ENCODE measurements around the gene HK1.

Gene HK1

DNA sequence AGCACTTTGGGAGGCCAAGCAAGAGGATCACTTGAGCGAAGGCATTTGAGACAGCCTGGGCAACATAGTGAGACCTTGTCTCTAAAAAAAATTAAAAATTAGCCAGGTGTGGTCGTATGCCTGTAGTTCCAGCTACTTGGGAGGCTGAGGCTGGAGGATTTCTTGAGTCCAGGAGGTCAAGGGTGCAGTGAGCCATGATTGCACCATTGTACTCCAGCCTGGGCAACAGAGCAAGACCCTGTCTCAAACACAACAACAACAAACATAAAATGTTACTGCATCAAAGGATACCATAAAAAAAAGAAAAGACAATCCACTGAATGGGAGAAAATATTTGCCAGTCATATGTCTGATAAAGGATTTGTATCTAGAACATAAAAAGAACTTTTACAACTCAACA lies 77.9 kb downstream of the HK1 start:
- DNase-seq (ENCODE audit: low read depth): no peak
- TF ChIP-seq CTCF (conservative IDR thresholded peaks at IDR 0.05; ENCODE audit: low read depth, low read length): no peak
- H3K4me3 ChIP-seq (ENCODE audit: low read length): no peak overlapping the region

DNA sequence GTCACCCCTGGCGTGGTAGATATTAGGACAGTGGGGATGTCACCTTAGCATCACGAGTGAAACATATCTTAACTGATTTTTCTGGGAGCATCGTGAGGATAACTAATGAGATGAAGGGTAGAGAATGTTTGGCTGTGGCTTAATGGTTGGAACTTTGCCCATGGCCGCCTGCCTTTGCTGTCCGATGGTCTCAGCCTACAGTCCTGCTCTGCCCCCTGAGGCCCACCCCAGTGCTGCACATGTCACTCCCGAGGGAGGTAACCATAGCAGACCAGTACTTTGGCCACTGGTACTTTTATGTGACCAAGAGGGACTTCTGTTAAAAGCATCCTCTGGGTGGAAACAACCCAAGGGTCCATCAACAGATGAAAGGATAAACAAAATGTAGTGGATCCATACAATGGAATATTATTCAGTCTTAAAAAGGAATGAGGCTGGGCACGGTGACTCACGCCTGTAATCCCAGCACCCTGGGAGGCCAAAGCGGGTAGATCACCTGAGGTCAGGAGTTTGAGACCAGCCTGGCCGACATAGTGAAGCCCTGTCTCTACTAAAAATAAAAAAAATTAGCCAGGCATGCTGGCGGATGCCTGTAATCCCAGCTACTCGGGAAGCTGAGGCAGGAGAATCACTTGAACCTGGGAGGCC lies 80.0 kb downstream of the HK1 start:
- no peak for TF ChIP-seq CTCF (conservative IDR thresholded peaks at IDR 0.05; ENCODE audit: low read depth, low read length)
- DNase-seq (ENCODE audit: low read depth): no peak
- no peak overlapping the region for H3K4me3 ChIP-seq (ENCODE audit: low read length)

GRCh38 chr10:69359148-69359547 lies 80.9 kb downstream of the HK1 start:
- no peak for TF ChIP-seq CTCF (conservative IDR thresholded peaks at IDR 0.05; ENCODE audit: low read depth, low read length)
- no peak overlapping the region for H3K4me3 ChIP-seq (ENCODE audit: low read length)
- DNase-seq (ENCODE audit: low read depth): no peak

- no peak for DNase-seq (ENCODE audit: low read depth)
- no peak overlapping the region for H3K4me3 ChIP-seq (ENCODE audit: low read length)
- TF ChIP-seq CTCF (conservative IDR thresholded peaks at IDR 0.05; ENCODE audit: low read depth, low read length): no peak
Measured at GRCh38 chr10:69359594-69359993, 81.3 kb downstream of the HK1 start.

GRCh38 chr10:69360485-69361302 lies 82.4 kb downstream of the HK1 start:
- peak; percentile 71 for DNase-seq (ENCODE audit: low read depth)
- TF ChIP-seq CTCF (conservative IDR thresholded peaks at IDR 0.05; ENCODE audit: low read depth, low read length): no peak
- no peak overlapping the region for H3K4me3 ChIP-seq (ENCODE audit: low read length)

- no peak overlapping the region for H3K4me3 ChIP-seq (ENCODE audit: low read length)
- TF ChIP-seq CTCF (conservative IDR thresholded peaks at IDR 0.05; ENCODE audit: low read depth, low read length): no peak
- DNase-seq (ENCODE audit: low read depth): no peak
Measured at GRCh38 chr10:69361303-69361614, 83.0 kb downstream of the HK1 start.

GRCh38 chr10:69362471-69362954 lies 84.2 kb downstream of the HK1 start:
- no peak overlapping the region for H3K4me3 ChIP-seq (ENCODE audit: low read length)
- TF ChIP-seq CTCF (conservative IDR thresholded peaks at IDR 0.05; ENCODE audit: low read depth, low read length): no peak
- DNase-seq (ENCODE audit: low read depth): peak; percentile 82
